ENCODE data around the gene LRRC58. TPM values are rescaled to one million over a fixed set of nuclear protein-coding genes. Genes with fewer than 3 reads are reported as not detected.
"Not testable (repeated sequence)": the region's sequence is repeated elsewhere in the genome, so short reads cannot be mapped to it uniquely, and the experiment has no call there.

Gene LRRC58
- total RNA-seq, 1 experiment from 2014 or later, result 34.8 TPM

DNA sequence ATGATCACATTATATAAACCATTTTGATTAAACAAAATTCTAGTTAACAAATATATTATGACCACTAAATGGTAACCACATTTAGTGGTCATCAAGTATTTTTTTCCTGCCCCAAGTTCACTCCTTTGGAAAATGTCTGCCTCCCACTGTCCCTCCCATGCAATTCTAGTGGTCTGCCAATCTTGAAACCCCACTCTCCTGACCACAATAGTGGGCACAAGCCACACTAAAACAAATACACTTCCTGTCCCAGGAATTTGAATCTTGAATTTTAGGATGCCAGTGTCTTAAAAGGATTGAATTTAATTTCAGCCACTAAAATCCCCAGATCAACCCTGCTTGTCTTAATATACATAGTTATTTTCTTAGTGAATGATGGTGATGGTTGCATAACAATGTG lies 50.2 kb downstream of the LRRC58 start:
- no peaks in the 10 kb centered on the region for H3K27me3 ChIP-seq (ENCODE audit: insufficient read depth, low read length)
- no peak overlapping the region for H3K27ac ChIP-seq (ENCODE audit: low read depth, low read length)
- no peaks in the 10 kb centered on the region; a peak in 1 of 4 replicates for H3K4me1 ChIP-seq (ENCODE audit: control insufficient read depth in 1 of 2, insufficient read depth in 2 of 2, low read length in 2 of 2)
- no peak for DNase-seq (ENCODE audit: low read depth, low spot score)
- no peaks in the 10 kb centered on the region for H3K9me3 ChIP-seq (ENCODE audit: control insufficient read depth in 1 of 2, insufficient read depth in 1 of 2, low read depth in 1 of 2, low read length in 2 of 2)
- POLR2A ChIA-PET, result no interaction called here
- H3K9ac ChIP-seq (ENCODE audit: low read length), result no peak overlapping the region
- no peak overlapping the region for H3K4me3 ChIP-seq (replicated peaks in 1 of 2; ENCODE audit: low read depth in 1 of 2, low read length in 2 of 2)
- intact Hi-C loops (cut with micrococcal nuclease), result no loop called here
- H3K9me2 ChIP-seq (ENCODE audit: insufficient read depth), result no peaks in the 10 kb centered on the region
- ATAC-seq, result no peak
- BruUV-seq (replicated peaks), result no TSS peak
- TF ChIP-seq CBX3 (IDR thresholded peaks at IDR 0.05; ENCODE audit: low read depth), result no peak
- no peak for TF ChIP-seq RAD21 (IDR thresholded peaks at IDR 0.05; ENCODE audit: low read depth)
- no peak for TF ChIP-seq CEBPB (IDR thresholded peaks at IDR 0.05; ENCODE audit: low read depth)
- TF ChIP-seq EZH2phosphoT487 (IDR thresholded peaks at IDR 0.05; ENCODE audit: borderline replicate concordance), result no peak
- TF ChIP-seq TCF7L2 (IDR thresholded peaks at IDR 0.05; ENCODE audit: borderline replicate concordance, extremely low read depth, insufficient read depth, insufficient read length), result no peak
- no peak for TF ChIP-seq POLR2AphosphoS5 (IDR thresholded peaks at IDR 0.05; ENCODE audit: low read depth, low read length)
- TF ChIP-seq FOSL1 (IDR thresholded peaks at IDR 0.05; ENCODE audit: low read depth), result no peak
- TF ChIP-seq, protein P1, sequence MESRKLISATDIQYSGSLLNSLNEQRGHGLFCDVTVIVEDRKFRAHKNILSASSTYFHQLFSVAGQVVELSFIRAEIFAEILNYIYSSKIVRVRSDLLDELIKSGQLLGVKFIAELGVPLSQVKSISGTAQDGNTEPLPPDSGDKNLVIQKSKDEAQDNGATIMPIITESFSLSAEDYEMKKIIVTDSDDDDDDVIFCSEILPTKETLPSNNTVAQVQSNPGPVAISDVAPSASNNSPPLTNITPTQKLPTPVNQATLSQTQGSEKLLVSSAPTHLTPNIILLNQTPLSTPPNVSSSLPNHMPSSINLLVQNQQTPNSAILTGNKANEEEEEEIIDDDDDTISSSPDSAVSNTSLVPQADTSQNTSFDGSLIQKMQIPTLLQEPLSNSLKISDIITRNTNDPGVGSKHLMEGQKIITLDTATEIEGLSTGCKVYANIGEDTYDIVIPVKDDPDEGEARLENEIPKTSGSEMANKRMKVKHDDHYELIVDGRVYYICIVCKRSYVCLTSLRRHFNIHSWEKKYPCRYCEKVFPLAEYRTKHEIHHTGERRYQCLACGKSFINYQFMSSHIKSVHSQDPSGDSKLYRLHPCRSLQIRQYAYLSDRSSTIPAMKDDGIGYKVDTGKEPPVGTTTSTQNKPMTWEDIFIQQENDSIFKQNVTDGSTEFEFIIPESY (IDR thresholded peaks at IDR 0.05; ENCODE audit: extremely low read depth, insufficient replicate concordance, low read length), result no peak
- CTCF ChIA-PET, result no interaction called here
- RAD21 ChIA-PET (ENCODE audit: low non-redundant PET in 1 of 2, low total read pairs in 2 of 2, uncharacterized antibody in 2 of 2, unreplicated experiment in 2 of 2), result no interaction called here
- H3K36me3 ChIP-seq (ENCODE audit: control insufficient read depth in 1 of 2, insufficient read depth in 2 of 2, low read length in 2 of 2), result no peaks in the 10 kb centered on the region
- H3K79me2 ChIP-seq (ENCODE audit: insufficient read depth, low read length), result no peaks in the 10 kb centered on the region
- H3K4me2 ChIP-seq (ENCODE audit: low read length), result no peak overlapping the region
- H4K20me1 ChIP-seq (ENCODE audit: insufficient read depth), result no peaks in the 10 kb centered on the region
- no peak overlapping the region for H2AFZ ChIP-seq (ENCODE audit: low read depth, low read length, poor library complexity, severe bottlenecking)

DNA sequence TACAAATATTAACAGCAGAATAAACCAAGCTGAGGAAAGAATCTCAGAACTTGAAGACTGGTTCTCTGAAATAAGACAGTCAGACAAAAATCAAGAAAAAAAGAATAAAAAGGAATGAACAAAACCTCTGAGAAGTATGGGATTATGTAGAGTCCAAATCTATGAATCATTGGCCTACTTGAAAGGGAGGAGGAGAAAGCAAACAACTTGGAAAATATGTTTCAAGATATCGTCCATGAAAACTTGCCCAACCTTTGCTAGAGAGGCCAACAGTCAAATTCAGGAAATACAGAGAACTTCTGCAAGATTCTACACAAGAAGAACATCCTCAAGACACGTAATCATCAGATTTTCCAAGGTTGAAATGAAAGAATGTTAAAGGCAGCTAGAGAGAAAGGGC lies 57.6 kb downstream of the LRRC58 start:
- H3K4me1 ChIP-seq (ENCODE audit: control insufficient read depth in 1 of 2, insufficient read depth in 2 of 2, low read length in 2 of 2); DNase-seq (ENCODE audit: low read depth, low spot score); H3K4me3 ChIP-seq (replicated peaks in 1 of 2; ENCODE audit: low read depth in 1 of 2, low read length in 2 of 2); H3K4me2 ChIP-seq (ENCODE audit: low read length); BruUV-seq (replicated peaks); H3K79me2 ChIP-seq (ENCODE audit: insufficient read depth, low read length); H3K9ac ChIP-seq (ENCODE audit: low read length); RAD21 ChIA-PET (ENCODE audit: low non-redundant PET in 1 of 2, low total read pairs in 2 of 2, uncharacterized antibody in 2 of 2, unreplicated experiment in 2 of 2); H3K27me3 ChIP-seq (ENCODE audit: insufficient read depth, low read length); intact Hi-C loops (cut with micrococcal nuclease); CTCF ChIA-PET; H4K20me1 ChIP-seq (ENCODE audit: insufficient read depth); H3K36me3 ChIP-seq (ENCODE audit: control insufficient read depth in 1 of 2, insufficient read depth in 2 of 2, low read length in 2 of 2); H3K27ac ChIP-seq (ENCODE audit: low read depth, low read length); H3K9me3 ChIP-seq (ENCODE audit: control insufficient read depth in 1 of 2, insufficient read depth in 1 of 2, low read depth in 1 of 2, low read length in 2 of 2); H3K9me2 ChIP-seq (ENCODE audit: insufficient read depth); ATAC-seq; H2AFZ ChIP-seq (ENCODE audit: low read depth, low read length, poor library complexity, severe bottlenecking): not testable (repeated sequence)
- POLR2A ChIA-PET, result interaction anchor here (1.2 kb wide), 1 partner anchor 14 kb away, joined by 3 read pairs; no protein-coding TSS in a partner anchor

Measured in HCT116 (cell line).